RWPE2 (cell line): ENCODE measurements around the gene YY1.
"Not testable (repeated sequence)": the region's sequence is repeated elsewhere in the genome, so short reads cannot be mapped to it uniquely, and the experiment has no call there.

Experiments used
- ATAC-seq: fragments of 200-7000 bp; cut with Tn5 transposase; 3 replicates; pipeline ENCODE4 v1.9.1; 2021; ENCODE audit warnings: low read depth
- DNase-seq: peaks from one replicate; pipeline ENCODE4 v3.0.0-alpha.2; 2020; ENCODE audit warnings: low spot score
- H3K27ac ChIP-seq: fragments of 450-650 bp; 2 replicates; pipeline ENCODE4 v1.5.1; 2017; ENCODE audit warnings: mild to moderate bottlenecking; ENCODE audit not compliant: poor library complexity, severe bottlenecking
- H3K27me3 ChIP-seq: fragments of 250-450 bp; sonication (Bioruptor Pico); 2 replicates; pipeline ENCODE4 v1.5.1; 2021; ENCODE audit warnings: mild to moderate bottlenecking, moderate library complexity; ENCODE audit not compliant: insufficient read depth, poor library complexity, severe bottlenecking
- H3K36me3 ChIP-seq: fragments of 250-450 bp; sonication (Bioruptor Pico); 2 replicates; pipeline ENCODE4 v1.5.1; 2020; ENCODE audit warnings: low read depth, mild to moderate bottlenecking, moderate library complexity
- H3K4me1 ChIP-seq: fragments of 250-450 bp; sonication (Bioruptor Pico); 2 replicates; pipeline ENCODE4 v1.5.1; 2021; ENCODE audit warnings: mild to moderate bottlenecking, moderate library complexity; ENCODE audit not compliant: insufficient read depth, poor library complexity, severe bottlenecking
- H3K4me3 ChIP-seq: fragments of 250-450 bp; sonication (Bioruptor Pico); 2 replicates; pipeline ENCODE4 v1.5.1; 2021; ENCODE audit warnings: mild to moderate bottlenecking, moderate library complexity; ENCODE audit not compliant: severe bottlenecking
- H3K9me3 ChIP-seq: fragments of 250-450 bp; sonication (Bioruptor Pico); 2 replicates; pipeline ENCODE4 v1.5.1; 2021; ENCODE audit warnings: mild to moderate bottlenecking, moderate library complexity; ENCODE audit not compliant: severe bottlenecking
- CTCF ChIP-seq: fragments of 450-650 bp; IDR thresholded peaks from one replicate; pipeline ENCODE4 v1.5.1; 2017; ENCODE audit warnings: mild to moderate bottlenecking, moderate library complexity; ENCODE audit not compliant: poor library complexity, severe bottlenecking

YY1 gene

GRCh38 chr14:100306101-100306997 is 67.4 kb downstream of the YY1 start, which contains the start of gene SLC25A29:
TSS of gene SLC25A29 (minus strand) at chr14:100306444. CDS start at chr14:100306232, 212 bp downstream.
- DNase-seq (no peak), ATAC-seq (peak; percentile 77)
- Histone ChIP-seq H3K36me3 (no peaks in the 10 kb centered on the region), H3K27ac (peak within 1 kb of the TSS; percentile 55), H3K9me3 (no peaks in the 10 kb centered on the region), H3K27me3 (no peaks in the 10 kb centered on the region), H3K4me1 (peaks cover 4% of the 10 kb centered on the region), H3K4me3 (peak within 1 kb of the TSS; percentile 61)
- TF ChIP-seq CTCF: peak; percentile 11

- Histone ChIP-seq H3K4me1 (peaks cover 4% of the 10 kb centered on the region), H3K9me3 (no peaks in the 10 kb centered on the region), H3K27me3 (no peaks in the 10 kb centered on the region), H3K36me3 (no peaks in the 10 kb centered on the region), H3K27ac (peak overlapping the region; percentile 55), H3K4me3 (peak overlapping the region; percentile 61)
- DNase-seq (no peak), ATAC-seq (peak; percentile 21)
- TF ChIP-seq CTCF: no peak
These were observed 68.2 kb downstream of the YY1 start for GRCh38 chr14:100306998-100307765.

- Histone ChIP-seq H3K36me3 (no peaks in the 10 kb centered on the region), H3K27me3 (no peaks in the 10 kb centered on the region), H3K9me3 (no peaks in the 10 kb centered on the region), H3K27ac (peak overlapping the region; percentile 55), H3K4me1 (peaks cover 4% of the 10 kb centered on the region), H3K4me3 (peak overlapping the region; percentile 61)
- no peak for DNase-seq
- TF ChIP-seq CTCF: peak; percentile 13
- no peak for ATAC-seq
These were observed 69.0 kb downstream of the YY1 start for GRCh38 chr14:100307766-100308426.

GRCh38 chr14:100308427-100308792 is 69.5 kb downstream of the YY1 start:
- not testable (repeated sequence) for H3K9me3 ChIP-seq, H3K4me1 ChIP-seq, H3K27me3 ChIP-seq, DNase-seq, H3K4me3 ChIP-seq, H3K27ac ChIP-seq, H3K36me3 ChIP-seq, ATAC-seq
- TF ChIP-seq CTCF: peak; percentile 2
